HFF-Myc (cell line): ENCODE results near the gene CIT.

Experiments used
- DNase-seq: peaks from one replicate; pipeline ENCODE4 v3.0.0-alpha.2; 2011; ENCODE audit warnings: low read depth; ENCODE audit errors: extremely low read depth
- H3K4me3 ChIP-seq: replicated peaks from 2 replicates; pipeline ENCODE4 v1.5.1; 2011; ENCODE audit warnings: low read depth, mild to moderate bottlenecking, control low read depth, low read length
- CTCF ChIP-seq: IDR thresholded peaks from 2 replicates; pipeline ENCODE4 v1.5.1; 2012; ENCODE audit warnings: mild to moderate bottlenecking, low read depth, low read length, control low read depth; ENCODE audit errors: missing control alignments

Gene CIT

DNA sequence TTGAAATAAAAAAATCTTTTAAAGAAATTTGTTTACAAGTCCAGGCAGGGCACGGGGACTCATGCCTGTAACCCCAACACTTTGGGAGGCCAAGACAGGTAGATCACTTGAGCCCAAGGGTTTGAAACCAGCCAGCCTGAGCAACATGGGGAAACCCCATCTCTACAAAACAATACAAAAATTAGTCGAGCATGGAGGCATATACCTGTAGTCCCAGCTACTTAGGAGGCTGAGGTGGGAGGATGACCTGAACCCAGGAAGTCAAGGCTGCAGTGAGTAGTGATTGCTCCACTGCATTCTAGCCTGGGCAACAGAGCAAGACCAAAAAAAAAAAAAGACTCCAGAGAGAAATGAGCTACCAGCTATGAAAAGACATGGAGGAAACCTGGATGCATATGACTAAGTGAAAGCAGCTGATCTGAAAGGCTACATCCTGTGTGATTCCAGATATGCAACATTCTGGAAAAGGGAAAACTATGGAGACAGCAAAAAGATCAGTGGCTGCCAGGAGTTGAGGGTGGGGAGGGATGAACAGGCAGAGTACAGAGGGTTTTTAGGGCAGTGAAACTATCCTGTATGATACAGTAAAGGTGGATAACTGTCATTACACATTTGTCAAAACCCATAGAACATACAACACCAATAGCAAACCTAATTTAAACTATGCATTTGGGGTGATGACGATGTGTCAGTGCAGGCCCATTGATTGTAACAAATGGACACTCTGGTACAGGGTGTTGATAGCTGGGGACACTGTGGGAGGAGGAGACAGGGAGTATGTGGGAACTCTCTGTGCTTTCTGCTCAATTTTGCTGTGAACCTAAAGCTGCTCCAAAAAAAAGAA is 149.3 kb downstream of the CIT start:
- no peak for TF ChIP-seq CTCF
- H3K4me3 ChIP-seq = no peak overlapping the region
- no peak for DNase-seq

DNA sequence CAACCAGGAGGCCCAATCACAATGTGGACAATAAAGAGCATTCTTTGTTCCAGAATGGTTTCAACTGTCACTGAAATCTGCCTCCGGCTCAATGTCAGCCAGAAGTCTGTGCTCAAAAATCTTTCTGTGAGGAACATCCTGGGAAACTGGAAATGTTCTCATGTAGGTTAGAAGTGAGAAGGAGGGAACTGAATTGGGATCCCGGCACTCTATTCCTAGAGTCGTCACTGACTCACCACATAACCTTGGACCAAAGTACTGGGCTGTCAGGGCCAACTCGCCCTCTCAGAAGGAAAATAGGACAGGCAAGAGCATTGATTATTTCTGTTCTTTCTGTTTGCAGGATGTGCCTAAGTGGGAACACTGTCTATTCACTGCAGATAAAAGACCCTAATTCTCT is 151.6 kb downstream of the CIT start:
- no peak overlapping the region for H3K4me3 ChIP-seq
- TF ChIP-seq CTCF = no peak
- no peak for DNase-seq

DNA sequence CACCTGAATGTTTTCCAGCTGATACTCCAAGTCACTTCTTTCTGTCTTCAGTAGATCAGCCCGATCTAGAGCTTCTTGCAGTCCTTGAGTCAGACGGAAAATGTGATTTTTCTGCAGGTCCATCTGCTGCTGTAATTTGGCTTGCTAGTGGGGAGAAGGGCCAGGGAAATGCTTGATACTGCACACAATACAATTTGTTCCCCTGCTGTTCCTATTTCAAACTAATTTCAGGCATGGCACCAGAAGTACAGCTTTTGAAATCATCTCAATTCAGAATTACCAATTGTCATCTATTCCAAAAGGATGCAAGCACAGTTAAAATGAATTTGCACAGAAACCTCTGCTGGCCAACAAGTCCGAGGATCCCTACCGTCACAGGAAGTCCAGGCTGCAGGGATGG is 155.8 kb downstream of the CIT start:
- H3K4me3 ChIP-seq = no peak overlapping the region
- DNase-seq = no peak
- no peak for TF ChIP-seq CTCF

GRCh38 chr12:119720349-119720748 is 156.8 kb downstream of the CIT start:
- no peak overlapping the region for H3K4me3 ChIP-seq
- no peak for TF ChIP-seq CTCF
- DNase-seq = no peak

DNA sequence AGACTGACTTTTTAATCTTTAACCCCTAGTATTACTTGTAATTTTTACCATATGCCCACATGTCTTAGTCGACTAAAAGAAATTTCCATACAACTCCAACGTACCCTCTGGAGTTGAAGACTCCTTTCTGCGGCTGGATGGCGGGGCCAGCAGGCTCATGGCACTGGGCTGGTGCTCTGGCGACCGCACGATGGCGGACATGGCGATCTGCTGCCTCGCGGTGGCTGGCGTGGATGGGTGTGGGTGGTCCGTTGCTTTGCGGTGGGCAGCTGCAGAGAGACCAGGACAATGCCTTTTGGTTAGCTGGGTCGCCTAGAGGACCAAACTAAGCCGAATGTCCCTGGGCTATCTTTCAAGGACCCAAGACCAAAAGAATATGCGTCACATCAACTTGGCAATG is 159.0 kb downstream of the CIT start:
- no peak for DNase-seq

GRCh38 chr12:119715268-119715620 is 161.9 kb downstream of the CIT start:
- DNase-seq = no peak
- no peak for TF ChIP-seq CTCF
- H3K4me3 ChIP-seq = no peak overlapping the region

More for the DNA sequence above, 159.0 kb downstream of the CIT start:
- no peak overlapping the region for H3K4me3 ChIP-seq
- no peak for TF ChIP-seq CTCF
